Stimulated activated naive CD4-positive, alpha-beta T cell (primary cell): Measurements from ENCODE around the gene RSRC1.
"Not testable (repeated sequence)": the region's sequence is repeated elsewhere in the genome, so short reads cannot be mapped to it uniquely, and the experiment has no call there.

Experiments used
- DNase-seq, 6 experiments: peaks; one replicate each; lab custom pipeline; 2025; lab: John Stamatoyannopoulos, UW

The RSRC1 gene

GRCh38 chr3:158522221-158523136, 412.6 kb downstream of the RSRC1 start:
- no peak for DNase-seq

- DNase-seq = no peak
These were observed 418.3 kb downstream of the RSRC1 start for GRCh38 chr3:158528076-158528674.

- no peak for DNase-seq
These were observed 421.4 kb downstream of the RSRC1 start for GRCh38 chr3:158531334-158531733.

- peak in 1 of 6 experiments; percentile 2 for DNase-seq
These were observed 422.3 kb downstream of the RSRC1 start for GRCh38 chr3:158532099-158532734.

- DNase-seq = no peak
These were observed 426.0 kb downstream of the RSRC1 start for GRCh38 chr3:158535918-158536317.

- peak in 4 of 6 experiments; percentile 0 to 29 (median 15) for DNase-seq
These were observed 429.6 kb downstream of the RSRC1 start for GRCh38 chr3:158539414-158540014.

GRCh38 chr3:158540066-158540465, 430.2 kb downstream of the RSRC1 start:
- DNase-seq = no peak

GRCh38 chr3:158548691-158549090, 438.8 kb downstream of the RSRC1 start:
- no peak for DNase-seq

- DNase-seq = not testable (repeated sequence)
These were observed 440.0 kb downstream of the RSRC1 start for GRCh38 chr3:158549938-158550337.

GRCh38 chr3:158552124-158552523, 442.2 kb downstream of the RSRC1 start:
- DNase-seq = no peak

- DNase-seq = no peak
These were observed 449.6 kb downstream of the RSRC1 start for GRCh38 chr3:158559504-158559903.

GRCh38 chr3:158560979-158561378, 451.1 kb downstream of the RSRC1 start:
- DNase-seq = no peak

GRCh38 chr3:158562674-158563073, 452.8 kb downstream of the RSRC1 start:
- no peak for DNase-seq

- no peak for DNase-seq
These were observed 453.2 kb downstream of the RSRC1 start for GRCh38 chr3:158563076-158563475.

- DNase-seq = no peak
These were observed 455.2 kb downstream of the RSRC1 start for GRCh38 chr3:158565076-158565475.

- DNase-seq = no peak
These were observed 458.9 kb downstream of the RSRC1 start for GRCh38 chr3:158568784-158569183.

- no peak for DNase-seq
These were observed 459.9 kb downstream of the RSRC1 start for GRCh38 chr3:158569794-158570193.

GRCh38 chr3:158570999-158571702, 461.3 kb downstream of the RSRC1 start, which contains the start of gene MLF1:
Gene MLF1 (plus strand): TSS chr3:158571194. CDS start chr3:158571301, 107 bp downstream.
- DNase-seq = peak; percentile 48 to 78 (median 66)

GRCh38 chr3:158571969-158572765, 462.3 kb downstream of the RSRC1 start:
- DNase-seq = no peak

GRCh38 chr3:158572766-158573060, 462.8 kb downstream of the RSRC1 start:
- no peak for DNase-seq

GRCh38 chr3:158573714-158574113, 463.8 kb downstream of the RSRC1 start:
- no peak for DNase-seq
